Fibroblast of lung (primary cell): ENCODE measurements around the gene UNKL. TPM values are rescaled to one million over a fixed set of nuclear protein-coding genes. Genes with fewer than 3 reads are reported as not detected.

Experiments
- DNase-seq, 2 donors: peaks; one replicate each; pipeline versions ENCODE4 v3.0.0 to v3.0.0-alpha.2; 2010; ENCODE audit warnings: low read depth in 2 of 2
- H2AFZ ChIP-seq: 2 replicates; pipeline ENCODE4 v1.5.1; 2012; ENCODE audit warnings: low read length, control low read depth, inconsistent platforms
- H3K27ac ChIP-seq: 2 replicates; pipeline ENCODE4 v1.5.1; 2011; ENCODE audit warnings: low read length, control low read depth; ENCODE audit not compliant: insufficient read depth
- H3K27me3 ChIP-seq: 2 replicates; pipeline ENCODE4 v1.5.1; 2011; ENCODE audit warnings: mild to moderate bottlenecking, low read length; ENCODE audit not compliant: control insufficient read depth, insufficient read depth
- H3K36me3 ChIP-seq: 2 replicates; pipeline ENCODE4 v1.5.1; 2011; ENCODE audit warnings: low read length; ENCODE audit not compliant: control insufficient read depth, insufficient read depth
- H3K4me1 ChIP-seq: 2 replicates; pipeline ENCODE4 v1.5.1; 2011; ENCODE audit warnings: low read length; ENCODE audit not compliant: control insufficient read depth, insufficient read depth; ENCODE audit errors: extremely low read depth
- H3K4me2 ChIP-seq: 2 replicates; pipeline ENCODE4 v1.5.1; 2011; ENCODE audit warnings: low read length, control low read depth; ENCODE audit not compliant: insufficient read depth; ENCODE audit errors: extremely low read depth
- H3K4me3 ChIP-seq, 4 experiments: fragments of 200-600 bp in 1 of 4; sonication (generic) in 1 of 4; replicated peaks in 1 of 4; 2 replicates each; pipeline ENCODE4 v1.5.1; 2011 to 2016; ENCODE audit warnings: low read length in 4 of 4, low read depth in 3 of 4, mild to moderate bottlenecking in 3 of 4, control low read depth in 2 of 4, inconsistent platforms in 1 of 4, mixed read lengths in 1 of 4; ENCODE audit not compliant: insufficient read depth in 1 of 4; ENCODE audit errors: control extremely low read depth in 1 of 4
- H3K79me2 ChIP-seq: 2 replicates; pipeline ENCODE4 v1.5.1; 2012; ENCODE audit warnings: mild to moderate bottlenecking, low read length, inconsistent platforms; ENCODE audit not compliant: control insufficient read depth, insufficient read depth
- H3K9ac ChIP-seq: 2 replicates; pipeline ENCODE4 v1.5.1; 2011; ENCODE audit warnings: mild to moderate bottlenecking, low read length, control low read depth; ENCODE audit not compliant: insufficient read depth
- H3K9me3 ChIP-seq: 2 replicates; pipeline ENCODE4 v1.5.1; 2012; ENCODE audit warnings: low read depth, low read length; ENCODE audit not compliant: control insufficient read depth, insufficient read depth
- H4K20me1 ChIP-seq: 2 replicates; pipeline ENCODE4 v1.5.1; 2011; ENCODE audit warnings: low read length; ENCODE audit not compliant: control insufficient read depth, insufficient read depth; ENCODE audit errors: extremely low read depth
- CTCF ChIP-seq, 2 donors: IDR thresholded peaks in 1 of 2; conservative IDR thresholded peaks in 1 of 2; 1 replicate in 1 of 2; 2 replicates in 1 of 2; pipeline ENCODE4 v1.5.1; 2011 to 2012; ENCODE audit warnings: low read length in 2 of 2, control low read depth in 1 of 2, inconsistent platforms in 1 of 2, low read depth in 1 of 2, mild to moderate bottlenecking in 1 of 2
- EZH2 ChIP-seq: IDR thresholded peaks from 2 replicates; pipeline ENCODE4 v1.5.1; 2012; ENCODE audit warnings: low read length, control low read depth, mild to moderate bottlenecking; ENCODE audit errors: missing control alignments
- polyA plus RNA-seq, 2 donors: library from polyadenylated mRNA; depleted of rRNA in 1 of 2; stranded (reverse) in 1 of 2; unstranded in 1 of 2; fragments of >200 nt; gene quantifications; 2 replicates each; pipeline ENCODE4 v1.2.1, GENCODE V29; 2011 to 2012; ENCODE audit warnings: missing spikeins in 1 of 2
- total RNA-seq: library from RNA; depleted of rRNA; stranded (reverse); fragments of >200 nt; gene quantifications from 2 replicates; pipeline ENCODE4 v1.2.1, GENCODE V29; 2014

The UNKL gene
- total and polyA plus RNA-seq, 2 donors (not counting 1 experiment from before 2014, with no cell fraction given): 4.3 to 6.3 TPM

- no peak overlapping the region for H3K27ac ChIP-seq
- no peak for DNase-seq
- TF ChIP-seq CTCF (conservative IDR thresholded peaks at IDR 0.05 in 1 of 2, IDR thresholded peaks at IDR 0.05 in 1 of 2; ENCODE audit: low read depth in 1 of 2, low read length in 2 of 2) (no peak), EZH2 (no peak)
- no peaks in the 10 kb centered on the region for H3K79me2 ChIP-seq
- H2AFZ ChIP-seq: no peak overlapping the region
- no peak overlapping the region for H3K4me2 ChIP-seq
- no peaks in the 10 kb centered on the region for H3K27me3 ChIP-seq
- no peaks in the 10 kb centered on the region for H3K4me1 ChIP-seq
- H4K20me1 ChIP-seq: no peaks in the 10 kb centered on the region
- H3K36me3 ChIP-seq: peaks cover 10% of the 10 kb centered on the region
- H3K9me3 ChIP-seq: no peaks in the 10 kb centered on the region
- H3K4me3 ChIP-seq: no peak overlapping the region
- no peak overlapping the region for H3K9ac ChIP-seq
Observed at GRCh38 chr16:1460602-1461138, 46.2 kb upstream of the UNKL start.

GRCh38 chr16:1459967-1460366, 45.5 kb upstream of the UNKL start:
- no peak overlapping the region for H2AFZ ChIP-seq
- TF ChIP-seq CTCF (conservative IDR thresholded peaks at IDR 0.05 in 1 of 2, IDR thresholded peaks at IDR 0.05 in 1 of 2; ENCODE audit: low read depth in 1 of 2, low read length in 2 of 2): no peak
- TF ChIP-seq EZH2: no peak
- no peak overlapping the region for H3K4me3 ChIP-seq
- H3K36me3 ChIP-seq: peaks cover 15% of the 10 kb centered on the region
- H3K4me1 ChIP-seq: no peaks in the 10 kb centered on the region
- no peaks in the 10 kb centered on the region for H3K9me3 ChIP-seq
- DNase-seq: no peak
- H3K4me2 ChIP-seq: no peak overlapping the region
- no peaks in the 10 kb centered on the region for H3K27me3 ChIP-seq
- H3K27ac ChIP-seq: no peak overlapping the region
- H3K9ac ChIP-seq: no peak overlapping the region
- H3K79me2 ChIP-seq: no peaks in the 10 kb centered on the region
- no peaks in the 10 kb centered on the region for H4K20me1 ChIP-seq

GRCh38 chr16:1458977-1459341, 44.5 kb upstream of the UNKL start:
- Histone ChIP-seq H3K27ac (no peak overlapping the region), H3K4me2 (no peak overlapping the region), H2AFZ (no peak overlapping the region), H3K27me3 (no peaks in the 10 kb centered on the region), H3K36me3 (peaks cover 15% of the 10 kb centered on the region), H3K79me2 (no peaks in the 10 kb centered on the region), H3K9me3 (no peaks in the 10 kb centered on the region), H4K20me1 (no peaks in the 10 kb centered on the region), H3K4me1 (no peaks in the 10 kb centered on the region), H3K9ac (no peak overlapping the region), H3K4me3 (no peak overlapping the region)
- DNase-seq: no peak
- TF ChIP-seq EZH2 (no peak), CTCF (conservative IDR thresholded peaks at IDR 0.05 in 1 of 2, IDR thresholded peaks at IDR 0.05 in 1 of 2; ENCODE audit: low read depth in 1 of 2, low read length in 2 of 2) (no peak)
